Right hindlimb (tissue), 1 donor: Measurements from ENCODE around the gene GEMIN7.
A peak's percentile ranks its signal among the peaks of the same experiment; 100 is the strongest.
"Not testable (repeated sequence)": the region's sequence is repeated elsewhere in the genome, so short reads cannot be mapped to it uniquely, and the experiment has no call there.

Experiments used
- DNase-seq: peaks from one replicate; pipeline ENCODE4 v3.0.0-alpha.2; 2018

GEMIN7 gene

GRCh38 chr19:45091031-45091923 is 12.2 kb downstream of the GEMIN7 start:
- DNase-seq = peak; percentile 99

- DNase-seq = peak; percentile 95
These were observed 14.0 kb downstream of the GEMIN7 start, which contains the start of gene PPP1R37 for GRCh38 chr19:45092747-45093678. TSS of gene PPP1R37 (plus strand) at chr19:45093179. CDS start at chr19:45093326, 147 bp downstream.

- DNase-seq = no peak
These were observed 15.1 kb downstream of the GEMIN7 start for GRCh38 chr19:45094137-45094536.

GRCh38 chr19:45094707-45095106 is 15.6 kb downstream of the GEMIN7 start:
- DNase-seq = no peak

GRCh38 chr19:45095496-45096413 is 16.7 kb downstream of the GEMIN7 start:
- no peak for DNase-seq

- DNase-seq = no peak
These were observed 17.6 kb downstream of the GEMIN7 start for GRCh38 chr19:45096700-45097099.

- no peak for DNase-seq
These were observed 18.4 kb downstream of the GEMIN7 start for GRCh38 chr19:45097450-45097775.

- no peak for DNase-seq
These were observed 18.9 kb downstream of the GEMIN7 start for GRCh38 chr19:45097776-45098520.

GRCh38 chr19:45098521-45099466 is 19.7 kb downstream of the GEMIN7 start:
- no peak for DNase-seq

- no peak for DNase-seq
These were observed 20.6 kb downstream of the GEMIN7 start for GRCh38 chr19:45099467-45100191.

GRCh38 chr19:45100201-45100600 is 21.1 kb downstream of the GEMIN7 start:
- no peak for DNase-seq

GRCh38 chr19:45100846-45101252 is 21.8 kb downstream of the GEMIN7 start:
- no peak for DNase-seq

GRCh38 chr19:45101806-45102205 is 22.7 kb downstream of the GEMIN7 start:
- DNase-seq = no peak

GRCh38 chr19:45102481-45102880 is 23.4 kb downstream of the GEMIN7 start:
- DNase-seq = no peak

GRCh38 chr19:45103156-45103507 is 24.1 kb downstream of the GEMIN7 start:
- no peak for DNase-seq

- DNase-seq = no peak
These were observed 24.7 kb downstream of the GEMIN7 start for GRCh38 chr19:45103508-45104319.

- no peak for DNase-seq
These were observed 25.7 kb downstream of the GEMIN7 start for GRCh38 chr19:45104658-45105349.

GRCh38 chr19:45106363-45106762 is 27.3 kb downstream of the GEMIN7 start:
- not testable (repeated sequence) for DNase-seq
